ENCODE results near the gene TBCA.

The TBCA gene, protein sequence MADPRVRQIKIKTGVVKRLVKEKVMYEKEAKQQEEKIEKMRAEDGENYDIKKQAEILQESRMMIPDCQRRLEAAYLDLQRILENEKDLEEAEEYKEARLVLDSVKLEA

DNA sequence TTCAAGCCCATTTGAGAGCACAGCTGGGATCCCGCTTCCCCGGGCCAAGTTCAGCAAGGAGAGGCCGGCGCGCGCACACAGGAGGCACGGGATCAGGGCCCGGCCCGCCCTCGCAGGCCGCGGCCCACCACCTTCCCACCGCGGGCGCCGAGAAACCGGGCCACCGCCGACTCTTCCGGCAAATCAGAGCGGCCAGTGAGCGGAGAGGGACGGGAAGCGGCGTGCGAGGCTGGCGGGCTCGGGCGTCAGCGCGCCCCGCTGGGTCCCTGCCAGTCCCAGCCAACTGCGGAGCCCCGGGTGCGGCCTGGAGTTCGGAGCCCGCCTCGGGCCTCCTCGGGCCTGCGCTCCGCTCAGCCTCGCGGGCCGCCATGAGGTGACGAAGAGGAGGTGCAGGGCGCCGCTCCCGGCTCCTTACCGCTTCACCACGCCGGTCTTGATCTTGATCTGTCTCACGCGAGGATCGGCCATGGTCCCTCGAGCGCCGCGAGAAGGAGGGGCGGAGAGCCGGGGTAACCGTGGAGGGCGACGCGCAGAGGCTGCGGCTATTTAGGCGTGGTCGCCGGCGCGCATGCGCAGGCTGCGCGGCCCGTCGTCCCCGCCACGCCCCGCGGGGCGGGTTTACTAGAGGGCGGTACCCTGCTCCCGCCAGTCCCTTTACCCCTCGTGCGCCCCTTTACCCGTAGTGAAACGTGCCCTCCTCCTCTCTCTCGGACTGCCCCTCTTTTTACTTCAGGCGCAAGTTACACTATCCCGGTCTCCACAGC lies at the start of gene TBCA:
TBCA (minus strand) TSS at position 550 of the 764 bp plus-strand sequence; CDS start at position 468, 82 bp downstream.
- peak; percentile 76 for DNase-seq (ENCODE audit: low read depth)

DNA sequence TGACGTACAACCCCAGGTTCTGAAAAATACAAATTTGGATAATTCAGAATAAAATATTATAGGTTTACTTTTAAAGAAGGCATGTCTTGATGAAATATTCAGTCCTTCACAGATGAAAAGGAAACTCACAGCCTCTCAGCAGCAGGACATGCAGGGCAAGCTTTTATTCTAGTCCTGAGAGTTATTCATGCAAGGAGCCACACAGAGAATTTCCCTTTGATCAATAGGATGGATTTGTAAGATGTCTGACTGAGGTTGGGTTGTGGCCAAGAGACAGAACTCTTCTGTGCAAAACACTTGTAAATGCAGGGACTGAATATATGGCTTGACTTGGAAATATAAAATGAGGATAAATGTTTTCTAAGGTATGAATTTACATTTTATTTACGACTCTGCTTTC lies 48.8 kb upstream of the TBCA start:
- no peak for DNase-seq (ENCODE audit: low read depth)

DNA sequence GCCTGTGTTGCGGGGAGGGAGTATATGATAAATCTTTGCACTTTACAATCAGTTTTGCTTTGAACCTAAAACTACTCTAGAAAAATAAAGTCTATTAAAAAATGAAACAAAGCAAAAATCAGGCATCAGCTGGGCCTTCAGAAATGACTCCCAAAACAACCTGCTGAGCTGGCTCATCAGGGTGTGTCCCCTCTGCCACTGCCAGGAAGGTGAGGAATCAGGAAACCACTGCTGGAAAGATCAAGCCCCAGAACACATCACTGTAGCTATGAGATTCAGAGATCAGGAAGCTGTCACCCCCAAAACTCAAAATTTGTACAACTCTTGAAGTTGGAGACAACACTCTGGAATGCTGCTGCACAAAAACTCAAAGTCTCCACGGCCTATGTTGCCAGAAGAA lies 40.5 kb upstream of the TBCA start:
- DNase-seq (ENCODE audit: low read depth), result no peak

DNA sequence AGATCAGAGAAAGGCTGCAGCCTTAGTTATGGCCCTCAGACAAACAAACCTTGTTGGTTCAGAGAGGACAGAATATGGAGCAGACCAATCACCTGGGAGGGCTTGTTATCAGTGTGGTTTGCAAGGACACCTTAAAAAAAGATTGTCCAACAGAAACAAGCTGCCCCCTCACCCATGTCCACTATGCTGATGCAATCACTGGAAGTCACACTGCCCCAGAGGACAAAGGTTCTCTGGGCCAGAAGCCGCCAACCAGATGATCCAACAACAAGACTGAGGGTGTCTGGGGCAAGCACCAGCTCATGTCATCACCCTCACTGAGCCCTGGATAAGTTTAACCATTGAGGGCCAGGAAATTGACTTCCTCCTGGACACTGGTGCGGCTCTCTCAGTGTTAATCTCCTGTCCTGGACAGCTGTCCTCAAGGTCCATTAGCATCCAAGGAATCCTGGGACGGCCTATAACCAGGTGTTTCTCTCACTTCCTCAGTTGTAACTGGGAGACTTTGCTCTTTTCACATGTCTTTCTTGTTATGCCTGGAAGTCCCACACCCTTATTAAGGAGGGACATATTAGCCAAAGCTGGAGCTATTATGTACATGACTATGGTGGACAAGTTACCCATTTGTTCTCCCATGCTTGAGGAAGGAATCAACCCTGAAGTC lies 36.9 kb upstream of the TBCA start:
- no peak for DNase-seq (ENCODE audit: low read depth)

DNA sequence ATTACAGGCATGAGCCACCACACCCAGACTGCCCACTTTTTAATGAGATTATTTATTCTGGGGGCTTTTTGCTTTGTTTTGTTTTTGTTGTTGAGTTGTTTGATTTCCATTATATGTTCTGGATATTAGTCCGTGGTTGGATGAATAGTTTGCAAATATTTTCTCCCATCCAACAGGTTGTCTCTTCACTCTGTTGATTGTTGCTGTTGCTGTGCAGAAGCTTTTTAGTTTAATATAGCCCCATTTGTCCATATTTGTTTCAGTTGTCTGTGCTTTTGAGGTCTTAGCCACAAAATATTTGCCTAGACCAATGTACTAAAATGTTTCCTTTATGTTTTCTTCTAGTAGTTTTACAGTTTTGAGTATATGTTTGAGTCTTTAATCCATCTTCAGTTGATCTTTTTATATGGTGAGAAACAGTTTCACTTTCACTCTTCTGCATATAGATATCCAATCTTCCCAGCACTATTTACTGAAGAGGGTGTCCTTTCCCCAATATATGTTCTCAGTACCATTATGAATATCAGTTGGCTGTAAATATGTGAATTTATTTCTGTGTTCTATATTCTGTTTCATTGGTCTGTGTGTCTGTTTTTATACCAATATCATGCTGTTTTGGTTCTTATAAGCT lies 30.2 kb upstream of the TBCA start:
- no peak for DNase-seq (ENCODE audit: low read depth)

DNA sequence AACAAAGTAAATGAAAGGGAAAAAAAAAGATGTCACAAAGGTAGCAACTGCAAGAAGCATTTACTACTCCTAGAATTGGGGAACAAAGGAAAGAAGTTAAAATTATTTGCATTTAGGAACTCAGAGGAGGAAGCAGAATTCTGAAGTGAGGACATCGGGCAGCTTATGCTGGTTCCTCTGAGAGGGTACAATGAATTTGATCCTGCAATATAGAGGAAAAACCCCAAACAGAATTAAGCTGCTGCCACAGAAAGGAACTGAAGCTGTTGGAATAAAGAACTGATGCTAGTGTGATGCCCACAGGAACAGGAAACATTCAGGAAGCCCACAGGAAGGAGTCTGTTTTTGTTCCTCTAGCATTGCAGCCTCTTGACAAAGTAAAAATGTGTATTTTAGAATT lies 22.3 kb upstream of the TBCA start:
- DNase-seq (ENCODE audit: low read depth), result no peak

DNA sequence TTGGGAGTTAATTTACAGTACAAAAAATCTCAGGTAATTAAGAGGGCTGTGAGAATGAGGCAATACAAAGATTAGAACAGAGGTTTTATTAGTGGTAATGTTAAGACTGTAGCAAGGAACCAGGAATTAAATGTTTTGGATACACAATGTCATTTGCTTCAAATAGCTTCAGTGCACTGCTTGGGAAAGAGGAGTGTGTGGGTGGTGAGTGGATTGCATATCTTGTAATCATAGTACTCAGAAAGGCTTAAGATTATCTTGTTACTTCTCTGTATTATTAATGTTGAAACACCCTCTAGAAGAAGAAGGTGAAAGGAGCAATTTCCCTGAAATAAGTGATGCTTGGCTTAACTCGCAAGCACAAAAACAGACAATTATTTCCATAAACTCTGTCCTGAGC lies 21.0 kb upstream of the TBCA start:
- no peak for DNase-seq (ENCODE audit: low read depth)

DNA sequence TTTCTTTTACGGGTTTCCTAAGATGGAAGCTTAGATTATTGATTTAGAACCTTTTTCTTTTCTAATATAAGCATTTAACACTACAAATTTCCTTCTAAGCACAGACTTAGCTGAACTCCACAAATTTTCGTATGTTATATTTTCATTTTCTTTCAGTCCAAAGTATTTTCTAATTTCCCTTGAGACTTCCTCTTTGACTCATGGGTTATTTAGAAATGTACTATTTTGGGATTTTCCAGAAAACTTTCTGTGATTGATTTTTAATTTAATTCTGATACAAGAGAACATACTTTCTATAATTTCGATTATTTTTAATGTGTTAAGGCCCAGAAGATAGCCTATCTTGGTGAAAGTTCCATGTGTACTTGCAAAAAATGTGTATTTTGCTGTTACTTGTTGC lies 19.7 kb upstream of the TBCA start:
- no peak for DNase-seq (ENCODE audit: low read depth)

DNA sequence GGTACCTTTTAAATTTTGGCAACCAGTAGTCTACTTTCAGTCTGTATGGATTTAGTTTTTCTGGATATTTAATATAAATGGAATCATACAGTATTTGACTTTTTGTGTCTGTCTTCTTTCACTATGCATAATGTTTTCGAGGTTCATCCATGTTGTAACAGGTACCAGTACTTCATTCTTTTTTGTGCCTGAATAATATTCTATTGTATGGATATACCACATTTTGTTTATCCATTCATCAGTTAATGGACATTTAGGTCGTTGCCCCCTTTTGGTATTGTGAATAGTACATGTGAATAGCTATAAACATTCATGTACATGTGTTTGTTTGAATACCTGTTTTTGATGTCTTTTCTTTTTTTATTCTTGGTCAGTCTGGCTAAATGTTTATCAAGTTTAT lies 19.1 kb upstream of the TBCA start:
- no peak for DNase-seq (ENCODE audit: low read depth)

DNA sequence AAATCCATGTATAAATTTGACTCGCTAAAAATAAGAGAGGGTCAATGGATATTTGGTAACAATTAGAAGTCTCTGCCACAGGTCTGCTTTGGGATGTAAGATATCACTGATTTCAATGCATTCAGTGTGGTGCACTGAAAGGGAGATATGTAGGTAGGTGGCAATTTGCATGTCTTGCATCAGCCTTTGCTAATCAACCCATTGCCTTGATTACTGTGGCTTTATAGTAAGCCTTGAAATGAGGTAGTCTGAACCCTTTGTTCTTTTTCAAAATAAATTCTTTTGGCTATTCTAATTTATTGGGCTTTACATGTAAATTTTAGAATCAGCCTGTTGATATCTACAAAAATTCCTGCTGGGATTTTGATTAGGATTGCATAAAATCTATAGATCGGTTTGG lies 15.8 kb upstream of the TBCA start:
- DNase-seq (ENCODE audit: low read depth), result no peak

DNA sequence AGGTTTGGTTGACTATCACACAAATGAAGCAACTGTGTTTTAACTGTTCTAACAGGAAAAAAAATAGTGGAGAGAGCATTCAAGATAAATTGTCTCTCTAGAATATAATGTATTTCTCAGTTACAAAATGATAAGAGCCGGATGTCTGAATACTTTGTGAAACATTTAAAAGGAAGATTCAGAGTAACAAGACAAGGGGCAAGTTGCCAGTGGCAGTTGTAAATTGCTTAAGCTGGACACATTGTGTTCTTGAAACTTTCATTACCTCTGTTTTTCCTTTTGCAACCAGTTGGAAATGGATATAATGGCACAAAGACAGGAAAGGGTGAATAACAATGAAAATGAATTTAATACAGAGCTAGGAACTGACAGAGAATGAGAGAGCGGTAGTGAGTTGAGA lies 15.2 kb upstream of the TBCA start:
- no peak for DNase-seq (ENCODE audit: low read depth)

DNA sequence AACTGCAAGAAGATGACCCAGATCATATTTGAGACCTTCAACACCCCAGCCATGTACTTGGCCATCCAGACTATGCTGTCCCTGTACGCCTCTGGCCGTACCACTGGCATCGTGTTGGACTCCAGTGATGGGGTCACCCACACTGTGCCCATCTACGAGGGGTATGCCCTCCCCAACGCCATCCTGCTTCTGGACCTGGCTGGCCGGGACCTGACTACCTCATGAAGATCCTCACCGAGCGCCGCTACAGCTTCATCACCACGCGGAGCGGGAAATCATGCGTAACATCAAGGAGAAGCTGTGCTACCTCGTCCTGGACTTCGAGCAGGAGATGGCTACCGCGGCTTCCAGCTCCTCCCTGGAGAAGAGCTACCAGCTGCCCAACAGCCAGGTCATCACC lies 9.1 kb upstream of the TBCA start:
- DNase-seq (ENCODE audit: low read depth), result no peak

DNA sequence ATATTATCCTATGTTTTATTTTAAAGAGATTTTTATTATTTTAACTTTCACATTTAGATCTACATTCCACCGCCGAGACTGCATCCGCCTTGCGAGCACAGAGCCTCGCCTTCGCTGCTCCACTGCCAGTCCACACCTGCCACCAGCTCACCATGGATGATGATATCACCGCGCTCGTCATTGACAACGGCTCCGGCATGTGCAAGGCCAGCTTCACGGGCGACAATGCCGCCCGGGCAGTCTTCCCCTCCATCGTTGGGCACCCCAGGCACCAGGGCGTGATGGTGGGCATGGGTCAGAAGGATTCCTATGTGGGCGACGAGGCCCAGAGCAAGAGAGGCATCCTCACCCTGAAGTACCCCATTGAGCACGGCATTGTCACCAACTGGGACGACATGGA lies 8.6 kb upstream of the TBCA start:
- no peak for DNase-seq (ENCODE audit: low read depth)

DNA sequence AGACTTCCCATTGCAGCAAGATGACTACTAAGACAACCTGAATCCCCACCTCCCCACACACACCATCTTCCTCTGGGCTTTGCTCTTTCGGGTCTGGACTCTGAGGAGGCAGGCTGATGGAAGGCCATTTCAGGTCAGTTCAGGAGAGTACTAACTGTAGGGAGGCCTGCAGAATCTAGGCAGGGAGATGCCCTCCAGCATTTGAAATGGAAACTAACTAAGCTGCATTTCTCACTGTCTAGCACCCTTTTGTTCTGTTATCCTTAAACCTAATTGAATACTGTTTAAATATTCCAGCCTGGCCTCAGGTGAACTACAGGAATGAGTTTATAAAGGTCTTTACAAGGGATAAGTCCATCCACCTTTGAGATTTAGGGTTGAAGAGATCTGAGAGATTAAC lies 4.9 kb upstream of the TBCA start:
- DNase-seq (ENCODE audit: low read depth), result no peak

DNA sequence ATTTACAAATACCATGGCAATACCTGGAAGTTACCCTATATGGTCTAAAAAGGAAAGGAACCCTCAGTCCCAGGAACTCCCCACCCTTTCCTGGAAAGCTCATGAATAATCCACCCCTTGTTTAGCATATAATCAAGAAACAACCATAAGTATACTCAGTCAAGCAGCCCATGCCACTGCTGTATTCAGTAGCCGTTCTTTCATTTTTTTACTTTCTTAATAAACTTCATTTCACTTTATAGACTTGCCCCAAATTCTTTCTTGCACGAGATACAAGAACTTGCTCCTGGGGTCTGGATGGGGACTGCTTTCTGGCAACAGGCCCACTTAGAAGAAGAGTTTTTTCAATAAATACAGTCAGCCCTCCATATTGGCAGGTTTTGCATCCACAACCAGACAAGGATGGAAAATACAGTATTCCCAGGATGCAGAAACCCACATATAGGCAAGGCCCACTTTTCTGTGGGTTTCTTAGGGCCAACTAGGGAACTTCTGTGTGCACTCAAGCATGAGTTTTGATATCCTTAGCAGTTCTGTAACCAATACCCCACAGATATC lies 2.8 kb upstream of the TBCA start:
- DNase-seq (ENCODE audit: low read depth), result no peak

DNA sequence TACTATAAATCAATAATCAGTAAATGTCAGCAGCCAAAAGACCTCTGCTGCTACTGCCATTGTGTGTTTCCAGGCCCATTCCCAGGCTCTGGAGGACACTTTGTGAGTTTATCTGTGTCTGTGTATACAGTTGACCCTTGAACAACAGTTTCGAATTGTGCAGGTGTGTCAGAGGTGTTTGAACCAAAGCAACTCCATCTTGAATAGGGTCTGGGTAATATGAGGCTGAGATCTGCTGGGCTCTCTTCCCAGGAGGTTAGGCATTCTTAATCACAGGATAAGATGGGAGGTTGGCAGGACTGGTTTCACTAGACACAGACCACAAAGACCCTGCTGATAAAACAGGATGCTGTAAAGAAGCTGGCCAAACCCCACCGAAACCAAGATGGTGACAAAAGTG lies 2.3 kb upstream of the TBCA start:
- no peak for DNase-seq (ENCODE audit: low read depth)

DNA sequence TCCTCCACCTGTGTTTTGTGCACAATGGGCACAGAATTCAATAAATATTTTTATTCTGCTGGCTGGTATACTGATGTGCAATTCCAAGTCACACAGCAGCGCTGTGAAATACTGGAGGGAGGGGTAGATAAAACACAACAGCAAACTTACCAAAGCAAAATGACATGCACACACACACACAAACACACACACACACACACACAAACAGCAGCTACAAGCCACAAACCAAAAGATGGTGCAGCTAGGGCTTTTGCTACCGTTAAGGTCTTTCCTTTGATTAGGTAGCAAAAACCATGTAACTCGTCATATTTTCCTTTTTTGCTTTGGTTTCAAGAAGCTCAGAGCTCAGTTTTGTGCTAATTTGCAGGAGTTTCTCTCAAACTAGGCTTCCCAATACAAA lies 1.8 kb upstream of the TBCA start:
- DNase-seq (ENCODE audit: low read depth), result no peak

DNA sequence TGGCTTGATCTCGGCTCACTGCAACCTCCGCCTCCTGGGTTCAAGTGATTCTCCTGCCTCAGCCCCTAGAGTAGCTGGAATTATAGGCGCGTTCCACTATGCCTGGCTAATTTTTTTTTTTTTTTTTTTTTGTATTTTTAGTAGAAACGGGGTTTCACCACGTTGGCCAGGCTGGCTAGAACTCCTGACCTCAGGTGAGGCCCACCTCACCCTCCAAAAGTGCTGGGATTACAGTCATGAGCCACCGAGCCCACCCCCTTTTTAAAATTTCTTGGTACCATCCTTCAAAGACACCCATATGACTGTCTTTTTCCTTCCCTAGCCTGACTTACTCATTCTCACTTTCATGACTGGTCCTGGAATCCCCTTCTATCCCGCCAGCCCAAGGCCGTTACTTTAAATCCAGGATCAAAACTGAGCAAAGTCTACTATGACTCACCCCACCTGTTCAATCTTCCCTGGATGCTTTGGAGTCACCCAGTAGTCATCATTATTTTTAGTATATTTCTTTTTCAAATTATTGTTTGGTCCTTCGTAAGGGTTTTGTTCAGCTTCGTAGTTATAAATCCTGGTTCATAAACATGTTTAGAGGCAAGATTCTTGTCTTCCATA lies 1.2 kb upstream of the TBCA start:
- DNase-seq (ENCODE audit: low read depth), result no peak

DNA sequence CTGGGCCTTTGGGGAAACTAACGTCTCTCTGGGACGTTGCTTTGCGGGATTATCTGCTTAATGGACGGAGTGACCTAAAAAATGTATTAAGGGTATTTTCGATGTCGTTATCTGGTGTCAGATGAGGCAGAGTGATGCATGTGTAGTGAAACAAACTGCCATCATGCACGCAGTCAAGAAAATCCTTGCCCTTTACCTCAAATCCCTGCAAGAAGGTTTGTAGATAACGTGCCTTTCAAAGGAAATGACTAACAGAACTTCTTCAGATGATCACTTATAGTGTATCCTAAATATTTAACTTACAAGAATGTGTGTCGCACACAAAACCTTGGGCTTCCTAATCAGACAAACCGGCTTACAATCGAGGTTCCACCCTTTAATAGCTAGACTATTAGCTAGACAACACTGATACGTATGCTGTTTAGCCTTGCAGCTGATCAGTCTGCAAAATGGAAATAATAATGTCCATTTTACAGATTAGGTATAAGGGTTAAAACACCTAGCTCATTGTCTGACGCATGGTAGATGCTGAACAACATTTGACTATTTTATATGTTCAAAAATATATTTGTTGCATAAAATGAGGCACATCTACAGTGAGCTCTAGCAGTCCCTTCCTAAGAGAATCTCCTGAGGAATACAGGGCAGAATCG lies 541 bp upstream of the TBCA start:
- DNase-seq (ENCODE audit: low read depth), result no peak

DNA sequence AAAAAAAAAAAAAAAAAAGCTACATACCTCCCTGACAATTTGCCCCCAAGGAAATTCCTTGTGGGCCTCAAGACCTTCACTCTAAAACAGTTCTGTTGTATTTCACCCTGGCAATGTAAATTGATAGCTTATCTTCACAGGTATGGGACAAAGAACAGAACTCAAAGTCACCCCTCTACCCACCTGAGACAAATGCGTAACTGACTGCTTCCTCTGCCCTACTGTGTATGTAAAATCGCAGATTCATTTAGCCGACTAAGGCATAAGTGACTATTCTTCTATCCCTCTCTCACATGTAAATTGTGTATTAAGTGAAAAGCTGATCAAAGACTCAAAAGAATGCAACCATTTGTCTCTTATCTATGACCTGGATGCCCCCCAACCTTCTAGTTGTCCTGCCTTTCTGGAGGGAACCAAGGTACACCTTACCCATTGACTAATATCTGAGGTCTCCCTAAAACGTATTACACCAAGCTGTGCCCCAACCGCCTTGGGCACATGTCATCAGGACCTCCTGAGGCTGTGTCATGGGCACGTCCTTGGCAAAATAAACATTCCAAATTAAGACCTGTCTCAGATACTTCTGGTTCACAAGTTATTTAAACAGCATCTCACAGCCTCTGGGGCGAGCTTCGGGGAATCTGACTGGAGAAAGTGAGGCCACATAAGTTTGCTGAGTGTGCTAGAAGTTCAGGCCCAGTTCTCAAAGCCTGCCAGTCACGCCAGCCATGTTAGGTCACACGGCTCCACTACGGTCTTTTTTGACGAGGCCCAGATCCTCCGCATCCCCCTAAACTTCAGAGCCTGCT lies 954 bp downstream of the TBCA start:
- no peak for DNase-seq (ENCODE audit: low read depth)

DNA sequence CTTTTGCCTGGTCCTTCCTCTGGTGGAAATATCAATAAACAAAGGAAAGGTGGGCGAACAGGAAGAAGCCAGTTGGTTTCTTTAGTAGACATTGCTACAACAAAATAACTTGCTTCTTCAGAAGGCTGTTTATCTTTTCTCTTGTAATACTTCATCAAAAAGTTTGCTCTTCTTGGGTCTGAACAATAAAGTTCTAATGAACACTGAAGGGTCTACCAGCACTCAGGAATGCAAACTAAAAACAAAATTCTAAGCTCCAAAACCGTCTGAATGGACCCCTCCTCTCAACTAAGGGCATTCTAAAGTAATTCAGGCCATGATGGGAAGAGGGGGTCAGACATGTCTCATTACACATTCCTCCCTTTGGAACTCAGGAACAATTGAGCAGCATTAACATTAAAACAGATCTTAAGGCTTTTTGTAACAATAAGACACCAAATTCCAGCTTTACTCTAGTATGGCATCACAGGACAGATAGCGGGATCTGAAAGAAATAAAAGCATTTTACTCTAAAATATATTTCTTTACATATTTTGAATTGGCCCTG lies 2.3 kb downstream of the TBCA start:
- DNase-seq (ENCODE audit: low read depth), result no peak

Measured in stimulated activated CD8-positive, alpha-beta memory T cell treated with anti-CD3 and anti-CD28 coated beads, Interleukin-15, amount 100 ng/mL, for 1 hour (primary cell).